ENCODE results near the gene ACBD6. TPM values are rescaled to one million over a fixed set of nuclear protein-coding genes. Genes with fewer than 3 reads are reported as not detected.

The ACBD6 gene
- total RNA-seq, 1 experiment from 2014 or later, result 48.5 TPM

- TF ChIP-seq POLR2AphosphoS5 (IDR thresholded peaks at IDR 0.05; ENCODE audit: low read depth, low read length), result no peak
- TF ChIP-seq, protein P1, sequence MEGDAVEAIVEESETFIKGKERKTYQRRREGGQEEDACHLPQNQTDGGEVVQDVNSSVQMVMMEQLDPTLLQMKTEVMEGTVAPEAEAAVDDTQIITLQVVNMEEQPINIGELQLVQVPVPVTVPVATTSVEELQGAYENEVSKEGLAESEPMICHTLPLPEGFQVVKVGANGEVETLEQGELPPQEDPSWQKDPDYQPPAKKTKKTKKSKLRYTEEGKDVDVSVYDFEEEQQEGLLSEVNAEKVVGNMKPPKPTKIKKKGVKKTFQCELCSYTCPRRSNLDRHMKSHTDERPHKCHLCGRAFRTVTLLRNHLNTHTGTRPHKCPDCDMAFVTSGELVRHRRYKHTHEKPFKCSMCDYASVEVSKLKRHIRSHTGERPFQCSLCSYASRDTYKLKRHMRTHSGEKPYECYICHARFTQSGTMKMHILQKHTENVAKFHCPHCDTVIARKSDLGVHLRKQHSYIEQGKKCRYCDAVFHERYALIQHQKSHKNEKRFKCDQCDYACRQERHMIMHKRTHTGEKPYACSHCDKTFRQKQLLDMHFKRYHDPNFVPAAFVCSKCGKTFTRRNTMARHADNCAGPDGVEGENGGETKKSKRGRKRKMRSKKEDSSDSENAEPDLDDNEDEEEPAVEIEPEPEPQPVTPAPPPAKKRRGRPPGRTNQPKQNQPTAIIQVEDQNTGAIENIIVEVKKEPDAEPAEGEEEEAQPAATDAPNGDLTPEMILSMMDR (IDR thresholded peaks at IDR 0.05), result no peak
- no peak for TF ChIP-seq SIN3A (IDR thresholded peaks at IDR 0.05; ENCODE audit: borderline replicate concordance, insufficient read depth, low read depth, low read length)
- TF ChIP-seq TCF7L2 (IDR thresholded peaks at IDR 0.05; ENCODE audit: low read depth, low read length), result no peak
- TF ChIP-seq, protein P2, sequence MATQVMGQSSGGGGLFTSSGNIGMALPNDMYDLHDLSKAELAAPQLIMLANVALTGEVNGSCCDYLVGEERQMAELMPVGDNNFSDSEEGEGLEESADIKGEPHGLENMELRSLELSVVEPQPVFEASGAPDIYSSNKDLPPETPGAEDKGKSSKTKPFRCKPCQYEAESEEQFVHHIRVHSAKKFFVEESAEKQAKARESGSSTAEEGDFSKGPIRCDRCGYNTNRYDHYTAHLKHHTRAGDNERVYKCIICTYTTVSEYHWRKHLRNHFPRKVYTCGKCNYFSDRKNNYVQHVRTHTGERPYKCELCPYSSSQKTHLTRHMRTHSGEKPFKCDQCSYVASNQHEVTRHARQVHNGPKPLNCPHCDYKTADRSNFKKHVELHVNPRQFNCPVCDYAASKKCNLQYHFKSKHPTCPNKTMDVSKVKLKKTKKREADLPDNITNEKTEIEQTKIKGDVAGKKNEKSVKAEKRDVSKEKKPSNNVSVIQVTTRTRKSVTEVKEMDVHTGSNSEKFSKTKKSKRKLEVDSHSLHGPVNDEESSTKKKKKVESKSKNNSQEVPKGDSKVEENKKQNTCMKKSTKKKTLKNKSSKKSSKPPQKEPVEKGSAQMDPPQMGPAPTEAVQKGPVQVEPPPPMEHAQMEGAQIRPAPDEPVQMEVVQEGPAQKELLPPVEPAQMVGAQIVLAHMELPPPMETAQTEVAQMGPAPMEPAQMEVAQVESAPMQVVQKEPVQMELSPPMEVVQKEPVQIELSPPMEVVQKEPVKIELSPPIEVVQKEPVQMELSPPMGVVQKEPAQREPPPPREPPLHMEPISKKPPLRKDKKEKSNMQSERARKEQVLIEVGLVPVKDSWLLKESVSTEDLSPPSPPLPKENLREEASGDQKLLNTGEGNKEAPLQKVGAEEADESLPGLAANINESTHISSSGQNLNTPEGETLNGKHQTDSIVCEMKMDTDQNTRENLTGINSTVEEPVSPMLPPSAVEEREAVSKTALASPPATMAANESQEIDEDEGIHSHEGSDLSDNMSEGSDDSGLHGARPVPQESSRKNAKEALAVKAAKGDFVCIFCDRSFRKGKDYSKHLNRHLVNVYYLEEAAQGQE (IDR thresholded peaks at IDR 0.05; ENCODE audit: insufficient read depth in 1 of 2, low read depth in 2 of 2, low read length in 1 of 2), result no peak
- Histone ChIP-seq H3K36me3 (ENCODE audit: control insufficient read depth, insufficient read depth, low read length) (no peaks in the 10 kb centered on the region), H3K9me3 (ENCODE audit: control insufficient read depth, insufficient read depth, low read depth, low read length) (no peaks in the 10 kb centered on the region), H3K4me1 (ENCODE audit: control insufficient read depth, insufficient read depth, low read length) (no peaks in the 10 kb centered on the region), H3K27ac (ENCODE audit: low read length) (no peak overlapping the region), H3K27me3 (ENCODE audit: control insufficient read depth, insufficient read depth, low read length) (no peaks in the 10 kb centered on the region), H3K4me3 (ENCODE audit: low read depth in 2 of 2, low read length in 2 of 2) (no peak overlapping the region)
- in situ Hi-C loops (cut with HindIII; ENCODE audit: low pct_unique_long_range_greater_than_20kb, low sequenced_read_pairs), result no loop called here
- intact Hi-C loops (cut with micrococcal nuclease; ENCODE audit: unreplicated experiment), result no loop called here
- ATAC-seq (no peak), DNase-seq (ENCODE audit: low read depth, low spot score) (no peak)
- CTCF ChIA-PET, result interaction anchor here (0.5 kb wide), 1 partner anchor 302 kb away, joined by 5 read pairs; no protein-coding TSS in a partner anchor
- POLR2A ChIA-PET, result no interaction called here
- no TSS peak for BruUV-seq (replicated peaks)
Measured at GRCh38 chr1:180247580-180247979, 254.8 kb downstream of the ACBD6 start.

DNA sequence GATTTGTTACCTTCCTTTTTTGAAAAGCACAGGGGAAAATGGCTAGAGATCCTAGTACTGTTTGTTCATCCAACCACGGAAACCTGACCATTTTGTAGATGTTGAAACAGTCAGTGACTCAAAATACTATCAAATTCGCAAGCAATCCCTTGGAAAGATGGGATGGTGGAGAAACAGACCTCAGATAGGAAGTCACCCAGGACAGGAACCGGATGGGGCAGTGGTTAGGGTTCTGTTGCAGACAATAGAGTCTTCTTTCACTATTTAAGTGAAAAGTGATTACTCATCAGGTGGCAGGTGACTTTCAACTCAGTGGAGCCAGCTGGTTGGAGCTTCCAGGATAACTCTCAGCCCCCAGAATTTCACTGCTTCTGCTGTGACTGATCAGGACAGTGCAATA lies 255.3 kb downstream of the ACBD6 start:
- intact Hi-C loops (cut with micrococcal nuclease; ENCODE audit: unreplicated experiment), result no loop called here
- H3K27ac ChIP-seq (ENCODE audit: low read length), result no peak overlapping the region
- CTCF ChIA-PET, result interaction anchor here (0.5 kb wide), 1 partner anchor 302 kb away, joined by 5 read pairs; no protein-coding TSS in a partner anchor
- no peaks in the 10 kb centered on the region for H3K4me1 ChIP-seq (ENCODE audit: control insufficient read depth, insufficient read depth, low read length)
- DNase-seq (ENCODE audit: low read depth, low spot score) (no peak), ATAC-seq (no peak)
- no peak overlapping the region for H3K4me3 ChIP-seq (ENCODE audit: low read depth in 2 of 2, low read length in 2 of 2)
- no peaks in the 10 kb centered on the region for H3K9me3 ChIP-seq (ENCODE audit: control insufficient read depth, insufficient read depth, low read depth, low read length)
- H3K36me3 ChIP-seq (ENCODE audit: control insufficient read depth, insufficient read depth, low read length), result no peaks in the 10 kb centered on the region
- in situ Hi-C loops (cut with HindIII; ENCODE audit: low pct_unique_long_range_greater_than_20kb, low sequenced_read_pairs), result no loop called here
- no peaks in the 10 kb centered on the region for H3K27me3 ChIP-seq (ENCODE audit: control insufficient read depth, insufficient read depth, low read length)
- POLR2A ChIA-PET, result no interaction called here
- TF ChIP-seq, protein P1 (IDR thresholded peaks at IDR 0.05), result no peak
- TF ChIP-seq POLR2AphosphoS5 (IDR thresholded peaks at IDR 0.05; ENCODE audit: low read depth, low read length) (no peak), SIN3A (IDR thresholded peaks at IDR 0.05; ENCODE audit: borderline replicate concordance, insufficient read depth, low read depth, low read length) (no peak), TCF7L2 (IDR thresholded peaks at IDR 0.05; ENCODE audit: low read depth, low read length) (no peak)
- no TSS peak for BruUV-seq (replicated peaks)

Data from Panc1 (cell line).